Measurements from ENCODE around the gene B3GALT2. TPM values are rescaled to one million over a fixed set of nuclear protein-coding genes. Genes with fewer than 3 reads are reported as not detected.

B3GALT2 gene
- polyA plus RNA-seq, 1 donor = 4.9 TPM

DNA sequence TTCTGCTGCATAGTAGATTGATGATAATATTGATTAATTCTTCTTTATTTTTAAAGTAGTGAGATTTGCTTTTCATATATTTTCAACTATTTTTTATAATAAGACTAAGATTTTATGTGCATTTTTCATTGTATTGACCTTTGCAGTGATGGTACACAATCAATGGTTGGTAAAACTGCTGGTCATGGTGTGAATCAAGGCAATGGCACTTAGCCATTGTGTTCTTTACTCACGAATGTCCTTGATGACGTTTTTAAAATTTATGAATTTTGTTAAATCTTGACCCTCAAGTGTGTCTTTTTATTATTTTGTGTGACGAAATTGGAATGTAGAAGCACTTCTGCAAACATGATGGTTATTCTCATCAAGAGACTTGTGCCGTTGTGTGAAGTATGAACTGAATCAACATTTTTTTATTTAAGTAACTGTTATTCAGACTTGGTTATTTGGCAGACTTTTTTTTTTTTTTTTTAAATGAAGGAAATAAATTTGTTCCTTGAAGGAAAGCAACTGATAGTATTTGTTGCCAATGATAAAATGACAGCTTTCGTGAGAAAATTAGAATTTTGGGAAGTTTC is 42.0 kb downstream of the B3GALT2 start:
- no peaks in the 10 kb centered on the region for H3K27me3 ChIP-seq (ENCODE audit: control insufficient read depth, insufficient read depth, low read length)
- H3K4me1 ChIP-seq (ENCODE audit: control insufficient read depth, insufficient read depth, low read length) = no peaks in the 10 kb centered on the region
- no peaks in the 10 kb centered on the region for H3K9me3 ChIP-seq (ENCODE audit: control insufficient read depth, low read depth, low read length)
- no CpG with 5 or more reads among the region's 5 CpGs for WGBS (ENCODE audit: insufficient coverage, low lambda C conversion rate)
- no peak overlapping the region for H3K4me3 ChIP-seq (ENCODE audit: low read length)
- H3K27ac ChIP-seq (ENCODE audit: low read length) = no peak overlapping the region
- H3K36me3 ChIP-seq (ENCODE audit: control insufficient read depth, insufficient read depth, low read length) = peaks cover 50% of the 10 kb centered on the region
- no peak for DNase-seq

DNA sequence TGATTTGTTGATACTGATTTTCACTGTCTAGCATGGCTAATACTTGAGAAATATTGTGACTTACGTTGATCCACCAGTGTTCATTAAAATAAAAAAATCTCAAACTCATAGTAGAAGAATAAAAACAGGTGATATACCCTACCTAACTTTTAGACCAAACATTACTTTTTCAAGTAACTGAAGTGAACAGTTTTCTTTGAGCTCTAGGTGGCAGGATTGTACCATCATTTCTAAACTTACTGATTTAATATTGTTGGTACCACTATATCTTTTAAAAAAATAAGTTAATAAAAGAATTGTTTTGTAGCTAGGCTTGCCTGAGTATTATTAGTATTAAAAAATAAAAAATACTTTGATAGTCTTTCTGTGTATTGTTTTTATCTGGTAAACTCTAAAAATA is 43.1 kb downstream of the B3GALT2 start:
- no CpG with 5 or more reads among the region's 1 CpG for WGBS (ENCODE audit: insufficient coverage, low lambda C conversion rate)
- no peak for DNase-seq
- H3K36me3 ChIP-seq (ENCODE audit: control insufficient read depth, insufficient read depth, low read length) = peaks cover 46% of the 10 kb centered on the region

DNA sequence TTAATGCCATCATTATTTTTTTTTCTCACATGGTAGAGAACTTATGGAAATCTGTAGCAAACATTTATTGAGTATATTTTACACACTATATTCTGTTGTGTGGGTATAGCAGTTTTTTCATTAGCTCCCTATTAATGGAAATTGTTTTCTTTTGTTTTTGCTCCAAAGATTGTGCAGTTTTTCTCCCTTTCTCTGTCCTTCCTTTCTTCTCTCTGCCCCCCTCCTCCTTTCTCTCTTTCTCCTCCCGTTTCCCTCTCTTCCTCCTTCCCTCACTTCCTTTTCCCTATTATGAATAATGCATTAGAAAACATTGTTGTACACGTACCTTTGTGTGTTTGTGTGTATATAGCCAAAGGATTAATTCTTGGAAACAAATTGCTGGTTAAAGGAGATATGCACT is 44.0 kb downstream of the B3GALT2 start:
- H3K9me3 ChIP-seq (ENCODE audit: control insufficient read depth, low read depth, low read length) = no peaks in the 10 kb centered on the region
- no peaks in the 10 kb centered on the region for H3K4me1 ChIP-seq (ENCODE audit: control insufficient read depth, insufficient read depth, low read length)
- DNase-seq = no peak
- no peaks in the 10 kb centered on the region for H3K27me3 ChIP-seq (ENCODE audit: control insufficient read depth, insufficient read depth, low read length)
- 100% methylated on average over 2 of the region's 2 CpGs for WGBS (ENCODE audit: insufficient coverage, low lambda C conversion rate)
- no peak overlapping the region for H3K27ac ChIP-seq (ENCODE audit: low read length)
- peaks cover 46% of the 10 kb centered on the region for H3K36me3 ChIP-seq (ENCODE audit: control insufficient read depth, insufficient read depth, low read length)
- H3K4me3 ChIP-seq (ENCODE audit: low read length) = no peak overlapping the region

More for the DNA sequence above, 43.1 kb downstream of the B3GALT2 start:
- Histone ChIP-seq H3K4me3 (ENCODE audit: low read length) (no peak overlapping the region), H3K4me1 (ENCODE audit: control insufficient read depth, insufficient read depth, low read length) (no peaks in the 10 kb centered on the region), H3K27ac (ENCODE audit: low read length) (no peak overlapping the region), H3K27me3 (ENCODE audit: control insufficient read depth, insufficient read depth, low read length) (no peaks in the 10 kb centered on the region), H3K9me3 (ENCODE audit: control insufficient read depth, low read depth, low read length) (no peaks in the 10 kb centered on the region)

DNA sequence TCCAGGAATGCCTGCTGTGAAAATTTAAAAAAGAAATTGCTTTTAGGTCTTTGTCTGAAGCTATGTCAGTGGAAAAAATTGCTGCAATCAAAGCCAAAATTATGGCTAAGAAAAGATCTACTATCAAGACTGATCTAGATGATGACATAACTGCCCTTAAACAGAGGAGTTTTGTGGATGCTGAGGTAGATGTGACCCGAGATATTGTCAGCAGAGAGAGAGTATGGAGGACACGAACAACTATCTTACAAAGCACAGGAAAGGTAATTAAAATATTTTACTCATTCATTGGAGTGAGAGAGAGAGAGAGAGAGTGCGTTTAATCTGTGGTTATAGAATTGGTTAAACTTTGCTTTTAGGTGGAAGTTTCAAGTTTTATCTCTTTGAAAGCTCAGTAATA is 44.6 kb downstream of the B3GALT2 start:
- Histone ChIP-seq H3K4me3 (ENCODE audit: low read length) (no peak overlapping the region), H3K27ac (ENCODE audit: low read length) (no peak overlapping the region), H3K36me3 (ENCODE audit: control insufficient read depth, insufficient read depth, low read length) (peaks cover 44% of the 10 kb centered on the region), H3K4me1 (ENCODE audit: control insufficient read depth, insufficient read depth, low read length) (no peaks in the 10 kb centered on the region), H3K27me3 (ENCODE audit: control insufficient read depth, insufficient read depth, low read length) (no peaks in the 10 kb centered on the region), H3K9me3 (ENCODE audit: control insufficient read depth, low read depth, low read length) (no peaks in the 10 kb centered on the region)
- 77% methylated on average over 3 of the region's 3 CpGs for WGBS (ENCODE audit: insufficient coverage, low lambda C conversion rate)
- no peak for DNase-seq

DNA sequence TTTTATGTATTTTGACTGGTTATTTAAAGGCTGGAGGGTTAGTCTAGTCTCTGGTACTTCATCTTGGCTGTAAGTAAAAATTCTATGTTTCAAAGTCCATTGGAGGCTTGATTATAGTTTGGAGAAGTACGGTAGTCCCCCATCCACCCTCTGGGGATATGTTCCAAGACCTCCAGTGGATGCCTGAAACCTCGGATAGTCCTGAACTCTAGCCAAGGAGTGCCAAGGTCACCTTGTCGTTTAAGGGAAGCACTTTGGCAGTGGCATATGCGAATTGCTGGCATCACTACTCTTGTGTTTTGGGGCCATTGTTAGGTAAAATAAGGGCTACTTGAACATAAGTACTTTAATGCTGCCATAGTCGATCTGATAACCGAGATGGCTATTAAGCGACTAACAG is 46.2 kb downstream of the B3GALT2 start:
- peaks cover 44% of the 10 kb centered on the region for H3K36me3 ChIP-seq (ENCODE audit: control insufficient read depth, insufficient read depth, low read length)
- no peaks in the 10 kb centered on the region for H3K4me1 ChIP-seq (ENCODE audit: control insufficient read depth, insufficient read depth, low read length)
- no peaks in the 10 kb centered on the region for H3K27me3 ChIP-seq (ENCODE audit: control insufficient read depth, insufficient read depth, low read length)
- H3K4me3 ChIP-seq (ENCODE audit: low read length) = no peak overlapping the region
- WGBS (ENCODE audit: insufficient coverage, low lambda C conversion rate) = 92% methylated on average over 2 of the region's 7 CpGs
- no peaks in the 10 kb centered on the region for H3K9me3 ChIP-seq (ENCODE audit: control insufficient read depth, low read depth, low read length)
- H3K27ac ChIP-seq (ENCODE audit: low read length) = no peak overlapping the region
- DNase-seq = no peak

DNA sequence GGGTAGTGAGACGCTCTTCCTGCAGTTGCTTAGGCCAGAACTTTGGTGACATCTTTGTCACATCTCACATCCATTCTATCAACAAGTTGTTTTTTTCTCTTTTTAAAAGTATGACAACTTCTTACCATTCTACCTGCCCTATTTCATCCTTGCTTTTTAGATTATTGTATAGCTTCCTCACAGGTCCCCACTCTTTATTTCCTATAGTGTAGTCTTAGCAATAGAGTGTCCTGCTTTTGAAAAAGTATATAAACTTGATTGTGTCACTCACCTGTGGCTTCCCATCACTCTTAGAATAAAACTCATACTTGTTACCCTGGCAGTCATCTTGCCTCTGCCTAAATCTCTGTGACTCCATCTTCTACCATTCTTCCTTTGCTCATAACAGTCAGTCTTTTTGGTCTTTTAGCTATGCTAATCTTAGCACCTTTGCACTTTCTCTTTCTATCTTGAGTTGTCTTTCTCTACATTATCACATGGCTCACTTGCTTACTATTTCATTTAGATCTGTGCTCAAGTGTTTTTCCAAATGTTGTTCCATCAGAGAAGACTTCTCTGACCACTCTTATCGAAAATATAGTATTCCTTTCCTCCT is 55.0 kb downstream of the B3GALT2 start:
- Histone ChIP-seq H3K4me1 (ENCODE audit: control insufficient read depth, insufficient read depth, low read length) (no peaks in the 10 kb centered on the region), H3K27ac (ENCODE audit: low read length) (no peak overlapping the region), H3K9me3 (ENCODE audit: control insufficient read depth, low read depth, low read length) (no peaks in the 10 kb centered on the region), H3K4me3 (ENCODE audit: low read length) (no peak overlapping the region), H3K36me3 (ENCODE audit: control insufficient read depth, insufficient read depth, low read length) (peaks cover 34% of the 10 kb centered on the region), H3K27me3 (ENCODE audit: control insufficient read depth, insufficient read depth, low read length) (no peaks in the 10 kb centered on the region)
- 100% methylated on average over 2 of the region's 2 CpGs for WGBS (ENCODE audit: insufficient coverage, low lambda C conversion rate)
- DNase-seq = no peak

Other genes with a start within 250 kb of the B3GALT2 start
- 32.7 TPM for gene UCHL5, start 127.3 kb downstream of the B3GALT2 start, polyA plus RNA-seq
- 27.9 TPM for gene RO60, start 127.0 kb downstream of the B3GALT2 start, polyA plus RNA-seq
- gene GLRX2, start 81.2 kb downstream of the B3GALT2 start, polyA plus RNA-seq = 16.7 TPM
- 23.7 TPM for gene CDC73, start 64.6 kb downstream of the B3GALT2 start, polyA plus RNA-seq